Immature natural killer cell (primary cell): Measurements from ENCODE around the gene PIWIL4. TPM values are rescaled to one million over a fixed set of nuclear protein-coding genes. Genes with fewer than 3 reads are reported as not detected.

Source experiments
- DNase-seq, 3 donors: peaks; one replicate each; pipeline ENCODE4 v3.0.0; 2022; ENCODE audit warnings: mixed read lengths in 1 of 3
- H3K27ac Mint-ChIP-seq, 6 donors: one replicate each; pipeline ENCODE4 v1.8.0; 2020; ENCODE audit warnings: mixed read lengths in 6 of 6, mild to moderate bottlenecking in 5 of 6, inconsistent platforms in 4 of 6, moderate library complexity in 3 of 6
- H3K27me3 Mint-ChIP-seq, 3 donors: one replicate each; pipeline ENCODE4 v1.8.0; 2020 to 2021; ENCODE audit warnings: low read depth in 3 of 3, mild to moderate bottlenecking in 3 of 3, mixed read lengths in 3 of 3, moderate library complexity in 3 of 3, inconsistent platforms in 1 of 3
- H3K36me3 Mint-ChIP-seq, 3 donors: one replicate each; pipeline ENCODE4 v1.8.0; 2020; ENCODE audit warnings: mixed read lengths in 3 of 3, inconsistent platforms in 2 of 3, mild to moderate bottlenecking in 2 of 3
- H3K4me1 Mint-ChIP-seq, 2 donors: one replicate each; pipeline ENCODE4 v1.8.0; 2020; ENCODE audit warnings: inconsistent platforms in 2 of 2, mild to moderate bottlenecking in 2 of 2, mixed read lengths in 2 of 2, moderate library complexity in 1 of 2
- H3K4me3 Mint-ChIP-seq, 5 donors: one replicate each; pipeline ENCODE4 v1.8.0; 2020; ENCODE audit warnings: mild to moderate bottlenecking in 5 of 5, mixed read lengths in 5 of 5, inconsistent platforms in 3 of 5, moderate library complexity in 3 of 5
- H3K9me3 Mint-ChIP-seq, 6 donors: one replicate each; pipeline ENCODE4 v1.8.0; 2020; ENCODE audit warnings: mild to moderate bottlenecking in 6 of 6, mixed read lengths in 6 of 6, inconsistent platforms in 4 of 6, moderate library complexity in 3 of 6
- polyA plus RNA-seq, 3 donors: library from polyadenylated mRNA; unstranded; fragments of 300-500 nt; fragmentation: Illumina TruSeq; gene quantifications; one replicate each; pipeline ENCODE4 v1.2.3, GENCODE V29; 2021

PIWIL4 gene
- polyA plus RNA-seq, 3 donors from 2014 or later = 0.85 TPM; not detected in 2

DNA sequence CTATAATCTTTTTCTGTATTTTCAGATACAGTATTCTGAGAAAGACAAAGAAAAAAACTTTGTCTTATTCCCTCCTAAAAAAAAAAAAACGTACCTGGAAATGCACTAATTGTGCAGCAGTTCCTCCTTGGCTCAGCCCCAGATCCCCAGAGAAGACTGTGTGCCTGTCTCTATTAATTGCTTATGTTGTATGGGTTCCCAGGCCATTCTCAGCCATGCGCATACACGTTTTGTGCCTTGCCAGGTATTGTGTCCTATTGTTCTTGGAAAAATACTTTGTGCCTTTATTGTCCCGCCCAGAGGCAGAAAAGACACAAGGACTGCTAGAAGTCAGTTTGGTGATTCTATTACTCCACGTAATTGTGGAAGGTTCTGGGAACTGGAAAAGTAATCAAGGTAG, 91.2 kb downstream of the PIWIL4 start:
- H3K27ac Mint-ChIP-seq = no peak overlapping the region
- H3K27me3 Mint-ChIP-seq = peaks cover 0 to 8% (median 6%) of the 10 kb centered on the region in 3 donors
- DNase-seq = no peak
- no peaks in the 10 kb centered on the region for H3K36me3 Mint-ChIP-seq
- H3K4me1 Mint-ChIP-seq = no peaks in the 10 kb centered on the region
- no peak overlapping the region for H3K4me3 Mint-ChIP-seq
- H3K9me3 Mint-ChIP-seq = no peaks in the 10 kb centered on the region

DNA sequence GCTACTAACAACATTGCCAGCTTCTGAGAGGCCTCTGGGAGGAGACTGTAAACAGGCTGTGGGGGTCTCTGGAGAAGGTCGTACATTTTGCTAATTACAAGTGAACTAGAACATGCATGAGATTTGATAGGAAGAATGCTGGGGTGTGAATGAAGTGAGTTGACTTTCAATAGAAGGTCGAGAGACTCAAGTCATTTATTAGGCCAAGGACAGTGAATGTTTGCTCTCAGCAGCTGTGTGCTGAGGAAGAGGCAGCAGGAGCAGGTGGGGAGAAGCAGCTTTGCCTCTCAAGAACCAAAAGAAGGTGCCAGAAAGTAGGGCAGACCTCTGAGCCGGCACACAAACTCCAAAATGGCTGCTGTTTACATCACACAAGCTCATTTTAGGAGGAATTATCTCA, 91.7 kb downstream of the PIWIL4 start:
- H3K4me3 Mint-ChIP-seq = no peak overlapping the region
- peaks cover 0 to 8% (median 6%) of the 10 kb centered on the region in 3 donors for H3K27me3 Mint-ChIP-seq
- H3K9me3 Mint-ChIP-seq = no peaks in the 10 kb centered on the region
- H3K36me3 Mint-ChIP-seq = no peaks in the 10 kb centered on the region
- H3K27ac Mint-ChIP-seq = no peak overlapping the region
- DNase-seq = no peak
- no peaks in the 10 kb centered on the region for H3K4me1 Mint-ChIP-seq

DNA sequence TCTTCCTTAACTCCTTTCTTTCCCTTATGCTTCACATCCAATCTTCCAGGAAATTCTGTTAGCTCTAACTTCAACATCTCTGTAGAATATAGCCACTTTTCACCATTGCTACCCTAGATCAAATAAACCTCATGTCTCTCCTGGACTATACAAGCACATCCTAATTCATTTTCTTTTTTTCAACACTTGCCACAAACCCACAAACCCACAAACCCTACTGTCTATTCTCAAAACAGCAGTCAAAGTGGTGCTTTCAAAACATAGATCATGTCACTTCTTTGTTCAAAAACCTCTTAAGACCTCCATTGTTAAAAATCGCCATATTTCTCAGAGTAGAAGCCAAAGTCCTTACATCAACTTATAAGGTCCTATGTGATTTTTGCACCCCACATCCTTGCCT, 94.3 kb downstream of the PIWIL4 start:
- H3K9me3 Mint-ChIP-seq = no peaks in the 10 kb centered on the region
- H3K36me3 Mint-ChIP-seq = no peaks in the 10 kb centered on the region
- no peak for DNase-seq
- no peaks in the 10 kb centered on the region for H3K4me1 Mint-ChIP-seq
- H3K27me3 Mint-ChIP-seq = peaks cover 0 to 6% (median 6%) of the 10 kb centered on the region in 3 donors
- no peak overlapping the region for H3K27ac Mint-ChIP-seq
- H3K4me3 Mint-ChIP-seq = no peak overlapping the region

DNA sequence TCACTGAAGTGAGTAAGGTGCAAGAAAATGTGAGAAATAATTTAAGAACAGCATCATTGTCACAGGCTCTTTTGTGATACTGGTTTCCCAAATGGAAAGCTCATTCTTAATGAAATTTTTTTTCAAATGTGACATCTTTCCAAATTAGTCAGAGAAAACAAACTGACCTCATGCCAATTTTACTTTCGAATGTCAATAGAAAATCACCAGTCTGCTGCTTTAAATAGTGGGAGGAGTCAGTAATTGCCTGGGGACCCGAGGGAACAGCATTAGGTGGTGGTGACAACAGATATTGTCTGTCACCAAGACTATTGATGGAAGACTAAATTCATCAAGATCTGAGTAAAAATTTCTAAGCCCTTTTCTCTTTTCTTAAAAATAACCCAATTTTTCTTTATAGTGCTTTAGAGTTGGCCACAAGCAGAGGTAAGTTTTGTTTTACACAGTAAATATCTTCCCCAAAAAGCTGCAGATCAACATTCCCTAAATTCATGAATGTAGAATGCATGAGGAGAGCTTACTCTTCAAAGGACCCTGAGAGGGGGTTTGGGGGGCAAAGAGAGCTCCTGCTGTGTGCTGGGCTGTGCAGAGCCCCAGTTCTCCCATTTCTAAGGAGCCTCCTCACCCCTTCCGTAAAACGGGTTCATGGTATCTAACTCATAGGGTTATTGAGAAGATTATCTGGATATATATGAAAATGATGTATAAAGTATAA, 95.1 kb downstream of the PIWIL4 start:
- Mint-ChIP-seq H3K4me3 (no peak overlapping the region), H3K4me1 (no peaks in the 10 kb centered on the region), H3K27ac (no peak overlapping the region), H3K36me3 (no peaks in the 10 kb centered on the region), H3K27me3 (peaks cover 0 to 6% (median 4%) of the 10 kb centered on the region in 3 donors), H3K9me3 (no peaks in the 10 kb centered on the region)
- DNase-seq = no peak

DNA sequence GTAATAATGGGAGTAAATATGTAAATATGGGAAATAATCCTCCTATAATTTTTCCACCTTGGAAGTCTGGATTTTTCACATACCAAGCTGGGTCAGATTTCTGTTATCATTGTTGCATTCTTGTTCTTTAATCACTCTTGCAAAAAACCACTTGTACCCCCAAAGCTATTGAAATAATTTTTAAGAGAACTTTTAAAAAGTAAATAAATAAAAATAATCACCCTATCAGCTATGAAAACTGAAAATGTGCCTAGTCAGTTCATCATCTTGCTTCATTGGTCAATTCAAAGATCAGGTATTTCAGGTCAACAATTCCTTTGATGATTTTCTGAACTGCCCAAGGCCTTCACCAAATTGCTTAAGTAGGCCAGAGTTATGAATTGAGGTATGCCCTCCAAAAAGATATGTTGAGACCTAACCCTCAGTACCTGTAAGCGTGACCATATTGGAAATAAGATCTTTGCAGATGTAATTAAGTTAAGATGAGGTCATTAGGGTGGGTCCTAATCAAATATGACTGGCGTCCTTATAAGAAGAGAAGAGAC, 95.8 kb downstream of the PIWIL4 start:
- Mint-ChIP-seq H3K36me3 (no peaks in the 10 kb centered on the region), H3K27ac (no peak overlapping the region), H3K4me3 (no peak overlapping the region), H3K9me3 (no peaks in the 10 kb centered on the region), H3K4me1 (no peaks in the 10 kb centered on the region), H3K27me3 (peaks cover 0 to 6% (median 4%) of the 10 kb centered on the region in 3 donors)
- DNase-seq = no peak

DNA sequence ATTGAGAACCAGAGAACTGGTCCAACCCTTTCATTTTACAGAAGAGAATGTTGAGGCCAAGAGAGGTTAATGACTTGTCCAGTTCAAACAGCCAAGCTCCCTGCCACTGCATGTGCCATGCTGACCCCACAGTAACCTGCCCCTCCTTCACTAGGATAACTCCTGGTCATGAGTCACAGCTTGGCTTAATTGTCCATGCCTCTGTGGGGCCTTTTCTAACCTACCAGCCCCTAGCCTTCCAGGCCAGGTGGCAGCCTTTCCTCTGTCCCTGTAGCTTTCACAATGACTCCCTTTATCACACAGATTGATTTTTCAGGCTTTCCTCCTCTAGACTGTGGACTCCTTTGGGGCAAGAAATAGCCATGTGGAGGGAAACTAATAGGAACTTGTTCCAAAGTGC, 97.2 kb downstream of the PIWIL4 start:
- Mint-ChIP-seq H3K4me3 (no peak overlapping the region), H3K36me3 (no peaks in the 10 kb centered on the region), H3K27me3 (peaks cover 2 to 4% (median 2%) of the 10 kb centered on the region in 3 donors), H3K4me1 (no peaks in the 10 kb centered on the region), H3K27ac (no peak overlapping the region), H3K9me3 (peaks cover 0 to 1% (median 0%) of the 10 kb centered on the region in 6 donors)
- DNase-seq = no peak

DNA sequence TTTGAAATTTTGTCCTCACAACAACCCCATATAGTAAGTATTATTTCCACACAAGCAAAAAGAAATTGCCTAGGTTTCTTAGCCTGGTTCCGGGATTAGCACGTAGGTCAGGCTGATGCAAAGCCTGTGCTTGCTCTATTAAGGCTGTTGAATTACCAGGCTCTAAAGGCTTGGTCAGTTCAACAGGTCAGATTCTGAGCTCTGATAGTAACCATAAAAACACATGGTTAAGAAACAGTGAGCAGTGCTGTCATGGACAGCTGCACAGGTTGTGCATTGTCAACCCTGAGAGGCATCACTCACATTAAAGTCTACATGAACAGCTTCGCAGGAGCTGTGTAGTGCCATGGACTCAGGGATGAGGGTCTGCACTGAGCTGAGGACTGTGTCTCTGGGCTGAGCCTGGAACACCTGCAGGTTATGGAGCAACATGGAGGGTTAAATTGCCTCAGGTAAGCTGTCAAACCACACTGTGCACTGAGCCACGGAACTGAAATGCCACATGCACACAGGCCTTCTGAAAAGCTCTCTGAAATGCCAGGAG, 98.0 kb downstream of the PIWIL4 start:
- Mint-ChIP-seq H3K27me3 (peaks cover 2 to 4% (median 2%) of the 10 kb centered on the region in 3 donors), H3K4me1 (no peaks in the 10 kb centered on the region), H3K27ac (no peak overlapping the region), H3K9me3 (peaks cover 0 to 1% (median 0%) of the 10 kb centered on the region in 6 donors), H3K4me3 (no peak overlapping the region), H3K36me3 (no peaks in the 10 kb centered on the region)
- no peak for DNase-seq

DNA sequence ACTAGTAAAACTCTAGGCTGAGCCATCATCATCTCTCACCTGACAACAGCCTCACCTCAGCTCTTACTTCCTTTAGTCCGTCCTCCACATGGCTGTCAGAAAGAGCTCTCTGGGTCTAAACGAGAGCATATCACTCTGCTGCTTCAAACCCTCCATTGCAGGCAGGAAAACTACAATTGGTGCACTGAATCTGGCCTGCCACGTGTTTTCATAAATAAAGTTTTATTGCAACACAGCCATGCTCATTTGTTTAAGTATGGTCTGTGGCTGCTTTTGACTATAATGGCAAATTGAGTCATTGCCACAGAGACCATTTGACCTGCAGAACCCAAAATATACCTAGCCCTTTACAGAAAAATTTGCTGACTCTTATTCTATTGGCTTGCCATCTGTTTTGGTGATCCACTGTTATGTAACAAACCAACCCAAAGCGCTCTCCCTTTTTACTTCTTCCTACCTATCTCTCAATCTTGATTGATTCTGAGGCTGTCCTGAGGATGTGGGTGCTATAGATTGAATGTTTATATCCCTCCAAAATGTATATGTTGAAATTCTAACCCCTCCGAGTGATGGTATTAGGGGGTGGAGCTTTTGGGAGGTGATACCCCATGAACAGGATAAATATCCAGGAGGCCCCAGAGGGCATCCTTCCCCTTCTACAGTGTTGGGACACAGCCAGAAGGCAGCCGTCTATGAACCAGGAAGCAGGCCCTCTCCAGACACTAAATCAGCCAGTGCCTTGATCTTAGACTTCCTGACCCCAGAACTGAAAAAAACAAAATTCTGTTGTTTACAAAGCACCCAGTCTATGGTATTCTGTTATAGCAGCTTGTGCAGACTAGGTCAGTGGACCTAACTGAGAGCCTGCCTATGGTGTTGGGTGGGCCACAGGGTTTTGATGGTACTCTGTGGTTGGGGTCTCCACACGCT, 99.9 kb downstream of the PIWIL4 start:
- Mint-ChIP-seq H3K4me1 (no peaks in the 10 kb centered on the region), H3K9me3 (peaks cover 0 to 1% (median 0%) of the 10 kb centered on the region in 6 donors), H3K4me3 (no peak overlapping the region), H3K27ac (no peak overlapping the region), H3K36me3 (no peaks in the 10 kb centered on the region), H3K27me3 (peaks cover 4 to 8% (median 7%) of the 10 kb centered on the region in 3 donors)
- DNase-seq = no peak

DNA sequence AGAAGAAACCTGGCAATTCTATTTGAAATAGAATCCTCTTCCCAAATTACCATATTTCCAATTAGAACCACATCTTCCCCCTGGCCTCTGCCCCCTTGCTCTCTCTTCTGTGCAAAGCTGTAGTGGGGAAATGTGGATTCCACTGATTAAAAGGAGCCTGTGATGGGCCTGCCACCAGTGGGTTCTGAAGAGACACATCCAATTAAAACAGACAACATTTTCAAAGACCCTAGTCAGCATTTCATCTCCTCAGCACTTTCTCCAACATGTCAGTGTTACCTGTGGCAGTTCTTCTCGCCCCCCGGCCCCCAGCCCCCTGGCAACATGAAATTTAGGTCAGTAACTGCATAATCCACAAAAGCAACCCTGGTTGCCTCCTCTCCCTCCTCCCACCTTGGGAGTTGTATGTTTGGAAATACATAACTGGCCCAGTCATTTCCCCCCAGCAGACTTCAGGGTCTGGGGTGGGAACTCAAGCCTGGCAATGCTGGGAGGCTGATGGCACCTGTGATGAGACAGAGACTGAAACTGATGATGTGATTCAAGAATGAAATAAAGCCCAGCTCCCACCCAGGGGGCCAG, 101.1 kb downstream of the PIWIL4 start:
- H3K27ac Mint-ChIP-seq = no peak overlapping the region
- DNase-seq = no peak
- H3K27me3 Mint-ChIP-seq = peaks cover 2 to 8% (median 7%) of the 10 kb centered on the region in 3 donors
- H3K9me3 Mint-ChIP-seq = peaks cover 0 to 1% (median 0%) of the 10 kb centered on the region in 6 donors
- no peaks in the 10 kb centered on the region for H3K4me1 Mint-ChIP-seq
- H3K4me3 Mint-ChIP-seq = no peak overlapping the region
- no peaks in the 10 kb centered on the region for H3K36me3 Mint-ChIP-seq

DNA sequence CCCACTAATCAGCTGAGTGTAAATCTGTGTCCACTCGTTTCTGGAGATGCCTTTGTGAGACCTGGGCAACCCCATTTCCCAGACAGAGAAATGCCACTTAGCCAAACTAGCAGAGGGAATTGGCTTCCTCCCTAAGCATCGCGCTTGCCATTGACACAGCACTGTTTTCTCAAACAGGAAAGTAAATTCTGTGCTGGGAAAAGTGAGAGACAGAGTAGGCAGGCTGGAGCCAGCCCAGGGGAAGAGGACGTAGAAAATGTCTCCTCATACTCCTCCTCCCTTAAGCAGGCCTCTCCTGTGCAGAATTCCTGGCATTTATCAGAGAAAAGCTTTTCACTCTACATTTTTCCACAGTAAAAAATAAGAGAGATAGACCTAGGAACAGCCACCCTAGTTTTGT, 101.9 kb downstream of the PIWIL4 start:
- Mint-ChIP-seq H3K4me1 (no peaks in the 10 kb centered on the region), H3K9me3 (peaks cover 0 to 1% (median 0%) of the 10 kb centered on the region in 6 donors), H3K36me3 (no peaks in the 10 kb centered on the region), H3K27me3 (peaks cover 2 to 8% (median 7%) of the 10 kb centered on the region in 3 donors), H3K27ac (no peak overlapping the region), H3K4me3 (no peak overlapping the region)
- no peak for DNase-seq

Other genes with a start within 250 kb of the PIWIL4 start
- under 1 TPM in 1 of 3 donors, not detected in 2; 0.10 TPM for gene GPR83, start 165.9 kb upstream of the PIWIL4 start, polyA plus RNA-seq
- 10 to 100 TPM in 1 of 3 donors, 1 to 10 TPM in 2; 9.1 to 20.1 (median 9.6) TPM for gene MRE11, start 73.5 kb upstream of the PIWIL4 start, polyA plus RNA-seq
- gene ANKRD49, start 73.4 kb upstream of the PIWIL4 start, polyA plus RNA-seq = 10 to 100 TPM; 19.4 to 26.4 (median 19.9) TPM
- not detected for gene C11orf97, start 54.9 kb upstream of the PIWIL4 start, polyA plus RNA-seq
- 1 to 10 TPM; 1.3 to 2.4 (median 1.4) TPM for gene FUT4, start 23.4 kb upstream of the PIWIL4 start, polyA plus RNA-seq
- 1 to 10 TPM in 1 of 3 donors, under 1 TPM in 1, not detected in 1; 0.14 to 1.7 TPM for gene AMOTL1, start 201.0 kb downstream of the PIWIL4 start, polyA plus RNA-seq